GM21717 (cell line): ENCODE measurements around the gene LRRC23.
"Not testable (repeated sequence)": the region's sequence is repeated elsewhere in the genome, so short reads cannot be mapped to it uniquely, and the experiment has no call there.

Experiments
- ATAC-seq: cut with Tn5 transposase; IDR thresholded peaks from one replicate; pipeline ENCODE4 v1.9.1; 2021; ENCODE audit warnings: mild to moderate bottlenecking, moderate library complexity; ENCODE audit not compliant: unreplicated experiment

Gene LRRC23

GRCh38 chr12:6899837-6900519 lies 4.6 kb upstream of the LRRC23 start:
- no peak for ATAC-seq

- no peak for ATAC-seq
Observed at GRCh38 chr12:6902448-6902847, 2.2 kb upstream of the LRRC23 start.

GRCh38 chr12:6903722-6904121 lies 900 bp upstream of the LRRC23 start:
- no peak for ATAC-seq

- no peak for ATAC-seq
Observed at GRCh38 chr12:6905414-6906040, 905 bp downstream of the LRRC23 start.

GRCh38 chr12:6908141-6908540 lies 3.5 kb downstream of the LRRC23 start:
- not testable (repeated sequence) for ATAC-seq

GRCh38 chr12:6909421-6910145 lies 5.0 kb downstream of the LRRC23 start:
- ATAC-seq, result no peak

- ATAC-seq, result no peak
Observed at GRCh38 chr12:6912164-6912935, 7.7 kb downstream of the LRRC23 start.

- peak; percentile 73 for ATAC-seq
Observed at GRCh38 chr12:6914246-6914946, 9.8 kb downstream of the LRRC23 start, which contains the start of gene ENO2. Gene ENO2, plus strand, starts transcription at chr12:6914580. Its CDS starts 1,253 bp downstream, at chr12:6915833.

- ATAC-seq, result no peak
Observed at GRCh38 chr12:6914947-6915788, 10.5 kb downstream of the LRRC23 start.

GRCh38 chr12:6915789-6916285 lies 11.2 kb downstream of the LRRC23 start:
- ATAC-seq, result no peak

- no peak for ATAC-seq
Observed at GRCh38 chr12:6916426-6917200, 12.0 kb downstream of the LRRC23 start.

- no peak for ATAC-seq
Observed at GRCh38 chr12:6917491-6918231, 13.0 kb downstream of the LRRC23 start.

- ATAC-seq, result no peak
Observed at GRCh38 chr12:6919588-6919987, 15.0 kb downstream of the LRRC23 start.

- no peak for ATAC-seq
Observed at GRCh38 chr12:6921539-6921938, 16.9 kb downstream of the LRRC23 start.

GRCh38 chr12:6921996-6922946 lies 17.6 kb downstream of the LRRC23 start:
- ATAC-seq, result no peak

GRCh38 chr12:6923003-6923732 lies 18.5 kb downstream of the LRRC23 start:
- ATAC-seq, result no peak
